GDM1 (cell line): ENCODE measurements around the gene PNMA6A.
"Not testable (repeated sequence)": the region's sequence is repeated elsewhere in the genome, so short reads cannot be mapped to it uniquely, and the experiment has no call there.

Experiments used
- DNase-seq: peaks from one replicate; lab custom pipeline; 2025; lab: John Stamatoyannopoulos, UW

Gene PNMA6A

DNA sequence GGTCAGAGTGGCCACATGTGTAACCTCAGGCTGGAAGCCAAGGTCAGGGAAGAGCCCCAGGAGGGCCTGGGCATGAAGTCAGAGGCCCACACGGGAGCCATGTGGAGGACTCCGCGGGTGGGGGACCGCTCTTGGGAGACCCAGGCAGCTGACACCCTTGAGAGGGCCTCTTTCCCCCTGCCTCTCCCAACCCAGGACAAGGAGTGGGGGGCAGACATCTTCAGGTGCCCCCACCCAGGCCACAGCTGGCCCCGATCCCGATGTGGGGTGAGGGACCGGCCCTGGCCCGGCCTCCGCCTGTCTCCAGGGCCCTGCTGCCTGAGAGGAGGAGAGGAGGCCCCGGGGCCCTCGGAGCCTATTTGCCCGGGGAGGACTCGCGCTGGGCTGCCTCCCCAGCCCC lies 3.1 kb downstream of the PNMA6A start:
- DNase-seq, result no peak

- DNase-seq, result not testable (repeated sequence)
These were observed 5.3 kb downstream of the PNMA6A start for GRCh38 chrX:153077437-153078135.

- DNase-seq, result not testable (repeated sequence)
These were observed 11.1 kb downstream of the PNMA6A start for GRCh38 chrX:153083238-153083923.

GRCh38 chrX:153102418-153102817 lies 30.2 kb downstream of the PNMA6A start:
- DNase-seq, result no peak

- not testable (repeated sequence) for DNase-seq
These were observed 32.7 kb downstream of the PNMA6A start for GRCh38 chrX:153104959-153105358.

DNA sequence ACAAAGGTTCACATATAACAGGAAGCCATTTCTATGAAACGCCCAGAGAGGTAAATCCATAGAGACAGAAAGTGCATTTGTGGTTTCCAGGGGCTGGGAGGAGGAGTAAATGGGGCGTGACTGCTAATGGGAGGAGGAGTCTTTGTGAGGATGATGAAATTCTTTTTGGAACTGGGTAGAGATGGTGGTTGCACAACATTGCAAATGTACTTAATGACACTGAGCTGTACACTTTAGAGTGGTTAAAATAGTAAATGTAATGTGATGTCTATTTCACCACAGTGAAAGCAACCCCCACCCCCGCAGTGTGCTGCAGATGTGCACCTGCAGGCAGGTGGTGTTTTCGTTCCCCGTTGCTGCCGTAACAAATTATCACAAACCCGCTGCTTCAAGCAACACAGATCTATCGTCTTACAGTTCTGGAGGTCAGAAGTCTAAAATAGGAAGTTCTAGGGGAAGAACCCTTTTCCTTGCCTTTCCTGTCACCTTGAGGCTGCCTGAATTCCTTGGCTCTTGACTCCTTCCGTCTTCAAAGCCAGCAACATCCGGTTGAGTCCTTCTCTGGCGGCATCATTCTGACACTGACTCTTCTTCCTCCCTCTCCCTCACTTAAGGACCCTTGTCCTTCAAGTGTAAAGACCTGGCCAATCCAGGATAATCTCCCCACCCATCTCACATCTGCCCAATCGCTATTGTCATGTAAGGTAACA lies 34.0 kb downstream of the PNMA6A start:
- DNase-seq, result not testable (repeated sequence)

DNA sequence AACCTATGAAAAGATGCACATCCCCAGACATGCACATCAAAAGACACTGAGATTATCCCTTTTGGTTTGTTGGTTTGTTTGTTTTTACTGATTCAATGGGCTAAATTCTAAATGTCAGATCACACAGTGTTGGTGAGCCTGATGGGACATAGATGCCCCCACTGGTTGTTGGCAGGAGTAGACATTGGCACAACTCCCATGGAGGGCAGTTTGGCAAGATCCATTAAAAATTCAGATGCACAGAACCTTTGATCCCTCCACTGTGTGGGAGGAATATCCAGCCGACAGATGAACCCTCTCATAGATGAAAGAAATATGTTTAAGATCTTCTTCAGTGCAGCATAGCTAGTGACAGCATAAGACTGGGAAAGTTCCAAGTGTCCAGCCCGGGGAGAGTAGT lies 38.5 kb downstream of the PNMA6A start:
- not testable (repeated sequence) for DNase-seq

DNA sequence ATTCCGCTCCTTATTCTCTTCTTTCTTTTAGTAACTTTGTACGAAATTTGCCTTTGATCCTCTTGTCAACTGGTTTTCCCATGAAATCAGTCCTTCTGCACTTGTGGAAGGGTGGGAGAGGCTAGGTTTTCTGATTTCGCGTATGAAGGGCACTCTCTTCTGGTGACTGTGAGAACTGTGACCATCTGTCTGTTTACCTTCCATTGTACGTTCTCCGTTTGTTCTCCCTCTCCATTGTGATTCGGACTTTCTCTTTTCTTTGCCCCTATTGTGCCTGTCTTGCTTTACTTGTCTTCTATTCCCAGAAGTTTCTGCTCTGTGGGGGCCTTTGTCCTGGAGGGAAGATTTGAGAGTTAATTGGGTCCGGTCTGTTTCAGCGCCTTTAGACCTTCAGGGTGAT lies 41.6 kb downstream of the PNMA6A start:
- DNase-seq, result not testable (repeated sequence)

GRCh38 chrX:153117754-153118153 lies 45.5 kb downstream of the PNMA6A start:
- not testable (repeated sequence) for DNase-seq

DNA sequence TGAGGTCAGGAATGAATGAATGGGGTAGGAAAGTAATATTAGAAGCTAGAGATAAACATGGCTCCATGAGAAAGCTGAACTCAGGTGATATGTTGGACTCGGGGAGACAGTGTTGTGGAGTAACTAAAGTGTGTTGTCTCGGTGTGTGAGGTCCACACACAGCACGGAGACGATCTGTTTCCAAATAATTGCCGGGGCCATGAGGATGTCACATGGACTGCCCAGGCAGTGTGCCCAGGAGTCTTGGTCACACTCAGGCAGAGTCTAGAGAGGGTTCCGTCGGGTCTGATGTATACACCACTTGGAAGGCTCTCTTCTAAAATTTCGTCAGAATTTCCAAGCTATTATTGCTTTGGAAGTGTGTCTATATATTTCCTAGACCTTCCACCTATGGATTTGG lies 48.0 kb downstream of the PNMA6A start:
- not testable (repeated sequence) for DNase-seq

DNA sequence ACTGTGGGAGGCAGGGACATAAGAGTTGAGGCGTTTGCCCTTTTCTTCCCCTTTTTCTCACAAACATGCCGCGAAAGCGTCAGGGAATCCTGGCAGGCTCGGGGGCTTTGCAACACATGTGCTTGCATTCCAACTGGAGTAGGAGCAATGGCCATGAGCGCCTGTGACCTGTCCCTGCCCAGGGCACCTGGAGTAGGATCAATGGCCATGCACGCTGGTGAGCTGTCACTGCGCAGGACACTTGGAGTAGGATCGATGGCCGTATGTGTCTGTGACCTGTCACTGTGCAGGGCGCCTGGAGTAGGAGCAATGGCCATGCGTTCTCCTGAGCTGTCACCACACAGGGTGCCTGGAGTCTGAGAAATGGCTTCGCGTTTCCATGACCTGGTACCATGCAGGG lies 51.2 kb downstream of the PNMA6A start:
- DNase-seq, result not testable (repeated sequence)
